T-helper 2 cell treated with Interferon-gamma antibody and Interleukin-4, amounts not matched to agents 5 μg/mL and 100 μg/mL, for 36 hours (primary cell): ENCODE data around the gene MYL10.

ENCODE experiments used
- DNase-seq: peaks from one replicate; pipeline ENCODE4 v3.0.0; 2021; ENCODE audit warnings: low spot score
- H3K27ac Mint-ChIP-seq: one replicate; pipeline ENCODE4 v1.8.0; 2021; ENCODE audit warnings: mild to moderate bottlenecking, mixed read lengths
- H3K27me3 Mint-ChIP-seq: one replicate; pipeline ENCODE4 v1.8.0; 2021; ENCODE audit warnings: low read depth, mixed read lengths
- H3K36me3 Mint-ChIP-seq: one replicate; pipeline ENCODE4 v1.8.0; 2021; ENCODE audit warnings: low read depth, mixed read lengths
- H3K4me1 Mint-ChIP-seq: one replicate; pipeline ENCODE4 v1.8.0; 2021; ENCODE audit warnings: low read depth, mixed read lengths
- H3K4me3 Mint-ChIP-seq: one replicate; pipeline ENCODE4 v1.8.0; 2022; ENCODE audit warnings: mild to moderate bottlenecking, moderate library complexity, mixed read lengths
- H3K9me3 Mint-ChIP-seq: one replicate; pipeline ENCODE4 v1.8.0; 2021; ENCODE audit warnings: mixed read lengths

The MYL10 gene

GRCh38 chr7:101575168-101575567, 53.9 kb downstream of the MYL10 start:
- Mint-ChIP-seq H3K4me1 (no peaks in the 10 kb centered on the region), H3K4me3 (no peak overlapping the region), H3K27me3 (peaks cover 5% of the 10 kb centered on the region), H3K36me3 (no peaks in the 10 kb centered on the region), H3K9me3 (no peaks in the 10 kb centered on the region), H3K27ac (no peak overlapping the region)
- no peak for DNase-seq

GRCh38 chr7:101572156-101572555, 56.9 kb downstream of the MYL10 start:
- no peaks in the 10 kb centered on the region for H3K4me1 Mint-ChIP-seq
- H3K36me3 Mint-ChIP-seq, result no peaks in the 10 kb centered on the region
- no peak overlapping the region for H3K27ac Mint-ChIP-seq
- peaks cover 8% of the 10 kb centered on the region for H3K27me3 Mint-ChIP-seq
- no peak for DNase-seq
- no peak overlapping the region for H3K4me3 Mint-ChIP-seq
- peaks cover 4% of the 10 kb centered on the region for H3K9me3 Mint-ChIP-seq

- DNase-seq, result no peak
- Mint-ChIP-seq H3K4me3 (no peak overlapping the region), H3K27me3 (peaks cover 5% of the 10 kb centered on the region), H3K9me3 (peaks cover 4% of the 10 kb centered on the region), H3K36me3 (no peaks in the 10 kb centered on the region), H3K4me1 (peaks cover 5% of the 10 kb centered on the region), H3K27ac (no peak overlapping the region)
Measured at GRCh38 chr7:101567230-101567629, 61.9 kb downstream of the MYL10 start.

DNA sequence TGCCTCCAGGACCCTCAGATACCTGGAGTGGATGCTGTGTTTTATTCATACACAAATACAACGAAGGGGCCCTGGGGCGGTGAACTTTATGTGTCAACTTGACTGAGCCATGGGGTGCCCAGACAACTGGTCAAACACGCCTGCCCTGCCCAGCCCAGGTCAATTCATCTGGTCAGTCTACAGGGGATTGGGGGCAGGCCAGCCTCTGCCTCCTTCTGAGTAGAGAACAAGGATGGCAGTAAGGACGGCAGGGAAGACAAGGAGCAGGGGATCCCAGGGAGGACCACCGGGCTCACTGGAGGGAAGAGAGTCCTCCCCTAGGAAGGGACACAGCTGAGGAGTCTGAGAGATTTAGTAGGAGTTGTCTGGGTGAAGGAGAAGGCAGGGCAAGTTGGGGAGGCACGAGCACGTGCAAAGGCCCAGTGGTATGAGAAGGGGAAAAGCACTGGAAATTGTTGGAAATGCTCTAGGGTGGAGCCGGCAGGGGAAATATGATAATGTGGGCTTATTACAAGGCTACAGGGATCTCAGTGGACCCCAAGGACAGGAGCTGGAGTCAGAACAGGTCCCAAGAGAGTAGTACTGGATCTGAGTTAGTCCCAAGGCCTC, 63.4 kb downstream of the MYL10 start:
- Mint-ChIP-seq H3K36me3 (no peaks in the 10 kb centered on the region), H3K4me3 (no peak overlapping the region), H3K9me3 (peaks cover 4% of the 10 kb centered on the region), H3K27me3 (peaks cover 5% of the 10 kb centered on the region), H3K27ac (no peak overlapping the region), H3K4me1 (peaks cover 5% of the 10 kb centered on the region)
- no peak for DNase-seq

DNA sequence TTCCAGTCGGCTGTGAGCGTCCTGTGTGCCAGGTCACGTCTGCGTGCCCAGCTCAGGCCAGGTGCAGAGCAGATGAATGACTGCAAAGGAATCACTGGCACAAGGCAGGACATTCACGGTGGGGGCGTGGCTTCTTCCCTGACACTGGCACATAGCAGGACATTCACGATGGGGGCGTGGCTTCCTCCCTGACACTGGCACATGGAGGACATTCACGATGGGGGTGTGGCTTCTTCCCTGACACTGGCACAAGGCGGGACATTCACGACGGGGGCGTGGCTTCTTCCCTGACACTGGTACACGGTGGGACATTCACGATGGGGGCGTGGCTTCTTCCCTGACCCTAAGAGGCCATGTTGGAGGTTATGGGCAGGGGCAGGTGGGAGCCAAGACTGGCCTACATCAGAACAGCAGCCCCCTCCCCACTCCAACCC, 64.3 kb downstream of the MYL10 start:
- H3K36me3 Mint-ChIP-seq, result no peaks in the 10 kb centered on the region

GRCh38 chr7:101563943-101564777, 64.9 kb downstream of the MYL10 start:
- Mint-ChIP-seq H3K27ac (no peak overlapping the region), H3K9me3 (no peaks in the 10 kb centered on the region), H3K4me1 (peaks cover 5% of the 10 kb centered on the region), H3K27me3 (peaks cover 5% of the 10 kb centered on the region), H3K4me3 (no peak overlapping the region), H3K36me3 (no peaks in the 10 kb centered on the region)
- DNase-seq, result no peak

More for the DNA sequence above, 64.3 kb downstream of the MYL10 start:
- DNase-seq, result no peak
- Mint-ChIP-seq H3K4me3 (no peak overlapping the region), H3K4me1 (peaks cover 5% of the 10 kb centered on the region), H3K27me3 (peaks cover 5% of the 10 kb centered on the region), H3K27ac (no peak overlapping the region), H3K9me3 (peaks cover 4% of the 10 kb centered on the region)
